PC-9 (cell line): ENCODE results near the gene ATRNL1. TPM values are rescaled to one million over a fixed set of nuclear protein-coding genes. Genes with fewer than 3 reads are reported as not detected.

Experiments used
- BruUV-seq: library from RNA; stranded (reverse); fragments of 400-500 nt; replicated peaks from 2 replicates; lab custom pipeline; 2021; lab: Mats Ljungman, UMichigan
- CTCF ChIA-PET: fragments of 300-600 bp; sonication (Branson Sonifier 250); formaldehyde crosslinking; loops from one replicate; lab custom pipeline; 2022; ENCODE audit warnings: antibody characterized with exemption; lab: Charles Lee
- POLR2A ChIA-PET: fragments of 300-600 bp; sonication (Branson Sonifier 250); formaldehyde crosslinking; loops from one replicate; lab custom pipeline; 2022; ENCODE audit warnings: antibody characterized with exemption; ENCODE audit not compliant: unreplicated experiment; lab: Charles Lee
- DNase-seq, 2 experiments: peaks; one replicate each; pipeline versions ENCODE4 v3.0.0 to v3.0.0-alpha.2; 2015 to 2022; ENCODE audit warnings: mixed read lengths in 1 of 2
- H2AFZ ChIP-seq: fragments of 200-600 bp; sonication (generic); 2 replicates; pipeline ENCODE4 v1.8.1; 2017; ENCODE audit warnings: antibody characterized with exemption
- H3F3A ChIP-seq: fragments of 200-600 bp; sonication (generic); 2 replicates; pipeline ENCODE4 v1.8.1; 2017; ENCODE audit warnings: antibody characterized with exemption, mild to moderate bottlenecking, low read depth; ENCODE audit not compliant: insufficient read depth
- H3K27ac ChIP-seq: fragments of 200-600 bp; sonication (generic); 2 replicates; pipeline ENCODE4 v1.6.1; 2016; ENCODE audit warnings: mixed run types
- H3K27me3 ChIP-seq: fragments of 200-600 bp; sonication (generic); 2 replicates; pipeline ENCODE4 v1.6.1; 2016; ENCODE audit warnings: low read depth, mixed run types; ENCODE audit not compliant: insufficient read depth
- H3K36me3 ChIP-seq: fragments of 200-600 bp; sonication (generic); 2 replicates; pipeline ENCODE4 v1.6.1; 2016; ENCODE audit warnings: low read depth, mixed run types
- H3K4me1 ChIP-seq: fragments of 200-600 bp; sonication (generic); replicated peaks from 2 replicates; pipeline ENCODE4 v1.6.1; 2016; ENCODE audit warnings: mixed run types; ENCODE audit not compliant: insufficient read depth
- H3K4me2 ChIP-seq: fragments of 200-600 bp; sonication (generic); 2 replicates; pipeline ENCODE4 v1.6.1; 2017; ENCODE audit warnings: mixed run types
- H3K4me3 ChIP-seq: fragments of 200-600 bp; sonication (generic); 2 replicates; pipeline ENCODE4 v1.6.1; 2016; ENCODE audit warnings: mixed run types
- H3K79me2 ChIP-seq: fragments of 200-600 bp; sonication (generic); 2 replicates; pipeline ENCODE4 v1.6.1; 2017; ENCODE audit warnings: low read depth, mixed run types
- H3K9me2 ChIP-seq: fragments of 200-600 bp; sonication (generic); 2 replicates; pipeline ENCODE4 v1.8.1; 2017; ENCODE audit warnings: mild to moderate bottlenecking; ENCODE audit not compliant: insufficient read depth
- H3K9me3 ChIP-seq: fragments of 200-600 bp; sonication (generic); 2 replicates; pipeline ENCODE4 v1.8.1; 2016; ENCODE audit warnings: low read depth; ENCODE audit not compliant: insufficient read depth
- H4K20me1 ChIP-seq: fragments of 200-600 bp; sonication (generic); 2 replicates; pipeline ENCODE4 v1.8.1; 2017; ENCODE audit not compliant: insufficient read depth
- CTCF ChIP-seq: fragments of 200-600 bp; sonication (generic); conservative IDR thresholded peaks from 2 replicates; pipeline ENCODE4 v1.6.1; 2017; ENCODE audit warnings: mixed run types, antibody characterized with exemption, mild to moderate bottlenecking, moderate library complexity
- EZH2 ChIP-seq: fragments of 200-600 bp; sonication (generic); IDR thresholded peaks from 2 replicates; pipeline ENCODE4 v1.8.0; 2017; ENCODE audit warnings: antibody characterized with exemption, low read depth
- intact Hi-C: fragments of 100-400 bp; cut with micrococcal nuclease; formaldehyde crosslinking; loops from one replicate; pipeline ENCODE4 v1.10.0; 2022; ENCODE audit not compliant: unreplicated experiment
- total RNA-seq: library from RNA; stranded (reverse); gene quantifications from 2 replicates; pipeline ENCODE4 v1.2.3, GENCODE V29; 2021

ATRNL1 gene
- total RNA-seq, 1 experiment from 2014 or later: not detected

GRCh38 chr10:115417585-115418265 lies 324.6 kb downstream of the ATRNL1 start:
- TF ChIP-seq CTCF (peak; percentile 63), EZH2 (no peak)
- H3K36me3 ChIP-seq: no peaks in the 10 kb centered on the region
- no peak overlapping the region for H3K27ac ChIP-seq
- intact Hi-C loops: loop anchor here (10.0 kb wide), 1 partner anchor 273 kb away; no protein-coding TSS in a partner anchor
- H3K4me2 ChIP-seq: no peak overlapping the region
- no peaks in the 10 kb centered on the region for H4K20me1 ChIP-seq
- H3F3A ChIP-seq: no peaks in the 10 kb centered on the region
- H2AFZ ChIP-seq: no peak overlapping the region
- CTCF ChIA-PET: no interaction called here
- POLR2A ChIA-PET: no interaction called here
- H3K4me3 ChIP-seq: no peak overlapping the region
- no peaks in the 10 kb centered on the region for H3K9me2 ChIP-seq
- DNase-seq: peak in 1 of 2 experiments; percentile 17
- no peaks in the 10 kb centered on the region for H3K9me3 ChIP-seq
- no peaks in the 10 kb centered on the region for H3K79me2 ChIP-seq
- no peaks in the 10 kb centered on the region for H3K27me3 ChIP-seq
- H3K4me1 ChIP-seq: no peaks in the 10 kb centered on the region
- BruUV-seq: no TSS peak

DNA sequence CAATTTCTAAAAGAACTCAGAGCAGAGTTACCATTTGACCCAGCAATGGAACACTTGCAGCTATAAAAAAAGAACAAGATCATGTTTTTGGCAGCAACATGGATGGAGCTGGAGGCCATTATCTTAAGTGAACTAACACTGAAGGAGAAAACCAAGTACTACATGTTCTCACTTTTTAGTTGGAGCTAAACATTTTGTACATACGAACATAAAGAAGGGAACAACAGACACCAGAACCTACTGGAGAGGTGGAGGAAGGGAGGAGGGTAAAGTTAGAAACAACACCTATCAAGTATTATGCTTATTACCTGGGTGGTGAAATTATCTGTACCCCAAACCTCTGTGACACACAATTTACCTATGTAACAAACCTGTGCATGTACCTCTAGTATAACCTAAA lies 329.5 kb downstream of the ATRNL1 start:
- Histone ChIP-seq H3K4me1 (no peaks in the 10 kb centered on the region), H2AFZ (no peak overlapping the region), H3K27me3 (no peaks in the 10 kb centered on the region), H3K9me2 (no peaks in the 10 kb centered on the region), H3K9me3 (no peaks in the 10 kb centered on the region), H3K4me2 (no peak overlapping the region), H3K36me3 (no peaks in the 10 kb centered on the region), H4K20me1 (no peaks in the 10 kb centered on the region), H3K79me2 (no peaks in the 10 kb centered on the region), H3K27ac (no peak overlapping the region), H3K4me3 (no peak overlapping the region), H3F3A (no peaks in the 10 kb centered on the region)
- POLR2A ChIA-PET: no interaction called here
- intact Hi-C loops: no loop called here
- TF ChIP-seq CTCF: no peak
- no peak for TF ChIP-seq EZH2
- BruUV-seq: no TSS peak
- DNase-seq: no peak
- CTCF ChIA-PET: no interaction called here

DNA sequence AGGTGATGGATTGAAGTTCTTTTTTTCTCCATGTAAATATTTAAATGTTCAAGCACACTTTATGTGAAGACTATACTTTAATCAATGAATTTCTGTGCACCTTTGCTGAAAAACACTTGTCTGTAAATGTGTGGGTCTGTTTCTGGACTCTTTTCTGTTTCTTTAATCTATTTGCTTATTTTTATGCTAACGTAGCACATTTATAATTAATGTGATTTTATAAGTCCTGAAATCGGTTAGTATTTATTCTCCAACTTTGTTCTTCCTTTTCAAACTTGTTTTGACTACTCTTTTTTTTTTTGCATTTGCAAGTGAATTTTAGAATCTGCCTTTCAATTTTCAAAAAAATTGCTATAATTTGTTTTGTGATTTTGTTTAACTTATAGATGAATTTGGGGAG lies 334.4 kb downstream of the ATRNL1 start:
- H3K79me2 ChIP-seq: no peaks in the 10 kb centered on the region
- H3K4me2 ChIP-seq: no peak overlapping the region
- H3K9me3 ChIP-seq: no peaks in the 10 kb centered on the region
- no peak for DNase-seq
- H4K20me1 ChIP-seq: no peaks in the 10 kb centered on the region
- H3K4me3 ChIP-seq: no peak overlapping the region
- no peak for TF ChIP-seq EZH2
- TF ChIP-seq CTCF: no peak
- H3K4me1 ChIP-seq: no peaks in the 10 kb centered on the region
- H3K9me2 ChIP-seq: no peaks in the 10 kb centered on the region
- no peaks in the 10 kb centered on the region for H3K27me3 ChIP-seq
- no TSS peak for BruUV-seq
- H2AFZ ChIP-seq: no peak overlapping the region
- no peaks in the 10 kb centered on the region for H3K36me3 ChIP-seq
- POLR2A ChIA-PET: no interaction called here
- CTCF ChIA-PET: no interaction called here
- H3F3A ChIP-seq: no peaks in the 10 kb centered on the region
- intact Hi-C loops: no loop called here
- no peak overlapping the region for H3K27ac ChIP-seq
